ENCODE data around the gene WNT9A.

The WNT9A gene

DNA sequence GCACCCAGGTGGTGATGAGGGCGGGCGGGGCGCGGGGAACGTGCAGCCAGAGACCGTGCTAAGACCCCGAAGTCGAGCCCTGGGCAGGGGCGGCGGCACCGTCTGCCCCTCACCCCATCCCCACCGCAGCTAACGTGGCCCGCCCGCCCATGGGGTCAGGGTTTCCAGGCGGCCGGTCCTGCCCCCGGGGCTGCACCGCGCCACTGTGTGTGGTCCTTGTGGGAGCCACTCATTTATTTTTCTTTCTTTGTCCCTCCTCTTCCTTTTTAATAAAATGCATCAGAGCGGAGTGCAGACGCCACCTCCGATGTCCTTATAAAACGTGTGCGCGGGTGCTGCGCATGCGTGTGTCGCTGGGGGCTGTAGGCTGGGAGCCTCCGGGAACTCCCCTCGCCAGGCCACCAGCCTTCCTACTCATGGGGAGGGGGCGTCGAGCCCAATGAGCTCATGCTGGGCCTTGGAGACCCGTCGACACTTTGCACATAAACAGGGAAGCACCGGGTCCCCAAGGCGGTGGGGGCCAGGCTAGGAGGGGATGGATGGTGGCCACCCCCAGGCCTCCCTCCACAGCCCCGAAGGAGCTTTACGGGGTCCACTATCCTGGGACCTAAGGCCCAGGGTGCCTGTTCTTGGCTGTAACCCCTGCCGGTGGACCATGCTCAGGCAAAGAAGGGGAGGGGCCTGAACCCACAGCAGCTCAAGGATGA, 59.9 kb downstream of the WNT9A start:
- TF ChIP-seq, protein P1, sequence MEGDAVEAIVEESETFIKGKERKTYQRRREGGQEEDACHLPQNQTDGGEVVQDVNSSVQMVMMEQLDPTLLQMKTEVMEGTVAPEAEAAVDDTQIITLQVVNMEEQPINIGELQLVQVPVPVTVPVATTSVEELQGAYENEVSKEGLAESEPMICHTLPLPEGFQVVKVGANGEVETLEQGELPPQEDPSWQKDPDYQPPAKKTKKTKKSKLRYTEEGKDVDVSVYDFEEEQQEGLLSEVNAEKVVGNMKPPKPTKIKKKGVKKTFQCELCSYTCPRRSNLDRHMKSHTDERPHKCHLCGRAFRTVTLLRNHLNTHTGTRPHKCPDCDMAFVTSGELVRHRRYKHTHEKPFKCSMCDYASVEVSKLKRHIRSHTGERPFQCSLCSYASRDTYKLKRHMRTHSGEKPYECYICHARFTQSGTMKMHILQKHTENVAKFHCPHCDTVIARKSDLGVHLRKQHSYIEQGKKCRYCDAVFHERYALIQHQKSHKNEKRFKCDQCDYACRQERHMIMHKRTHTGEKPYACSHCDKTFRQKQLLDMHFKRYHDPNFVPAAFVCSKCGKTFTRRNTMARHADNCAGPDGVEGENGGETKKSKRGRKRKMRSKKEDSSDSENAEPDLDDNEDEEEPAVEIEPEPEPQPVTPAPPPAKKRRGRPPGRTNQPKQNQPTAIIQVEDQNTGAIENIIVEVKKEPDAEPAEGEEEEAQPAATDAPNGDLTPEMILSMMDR (IDR thresholded peaks at IDR 0.05; ENCODE audit: insufficient read depth, low read length, missing control alignments): no peak
- ChIA-PET CTCF (no interaction called here), POLR2A (no interaction called here)
- H3K4me3 ChIP-seq (ENCODE audit: low read depth, low read length): no peak overlapping the region; the same call in 1 of the 2 replicates
- no peak for DNase-seq (ENCODE audit: low read depth, low spot score)

DNA sequence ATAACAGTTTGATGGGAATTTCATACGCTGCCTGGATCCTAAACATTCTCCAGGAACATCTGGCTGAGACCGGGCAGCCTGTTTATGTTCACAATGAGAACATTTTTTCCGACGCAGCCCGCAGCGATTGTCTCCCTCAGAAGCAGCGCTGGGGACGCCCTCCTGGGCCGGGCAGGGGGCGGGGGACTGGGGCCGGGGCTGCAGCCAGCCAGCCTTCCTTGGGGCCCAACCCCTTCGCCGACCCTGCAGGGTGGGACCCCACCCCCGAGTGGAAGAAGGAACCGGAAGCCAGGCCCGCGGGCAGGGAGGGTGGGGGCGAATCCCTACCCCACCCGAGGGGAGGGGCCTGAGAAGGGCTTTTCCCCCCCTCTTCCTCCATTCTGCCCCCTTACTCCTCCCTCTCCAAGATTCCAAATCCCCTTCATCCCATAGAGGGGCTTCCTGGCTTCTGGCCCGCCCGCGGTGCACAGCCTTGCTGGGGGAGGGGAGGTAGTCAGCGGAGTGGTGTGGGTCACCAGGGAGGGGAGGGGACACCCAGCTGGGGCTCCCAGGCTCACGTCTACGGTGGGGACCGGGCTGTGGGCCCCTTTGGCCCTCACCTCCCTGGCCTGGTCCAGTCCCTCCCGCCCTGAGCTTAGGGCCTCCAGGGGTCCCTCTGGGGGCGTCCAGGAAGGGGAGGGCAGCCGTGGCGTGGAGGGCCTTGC, 60.6 kb downstream of the WNT9A start:
- POLR2A ChIA-PET: no interaction called here
- DNase-seq (ENCODE audit: low read depth, low spot score): no peak
- TF ChIP-seq, protein P1 (IDR thresholded peaks at IDR 0.05; ENCODE audit: insufficient read depth, low read length, missing control alignments): no peak
- no peak overlapping the region; the same call in 1 of the 2 replicates for H3K4me3 ChIP-seq (ENCODE audit: low read depth, low read length)
- CTCF ChIA-PET: no interaction called here

DNA sequence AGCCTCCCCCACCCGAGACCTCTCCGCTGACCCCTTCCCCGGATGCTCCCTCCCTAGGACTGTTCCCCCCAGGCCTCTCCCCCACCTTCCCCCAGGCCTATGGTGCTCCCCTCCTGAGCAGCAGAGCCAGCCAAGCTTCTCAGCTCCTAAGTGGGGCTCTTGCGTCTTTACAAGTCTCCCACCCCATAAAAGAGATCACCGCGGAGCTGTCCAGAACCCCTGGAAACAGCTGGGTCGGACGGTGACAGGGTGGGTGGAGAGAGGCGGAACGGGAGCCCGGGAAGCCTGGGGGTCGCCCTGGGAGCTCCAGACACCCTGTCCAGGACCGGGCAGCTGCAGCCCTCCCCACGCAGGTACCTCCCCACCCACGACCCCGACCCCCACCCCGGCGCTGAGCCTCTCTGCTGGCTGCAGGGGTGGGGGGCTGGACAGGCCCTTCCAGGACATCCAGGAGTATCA, 61.2 kb downstream of the WNT9A start:
- TF ChIP-seq, protein P1 (IDR thresholded peaks at IDR 0.05; ENCODE audit: insufficient read depth, low read length, missing control alignments): no peak
- DNase-seq (ENCODE audit: low read depth, low spot score): no peak
- H3K4me3 ChIP-seq (ENCODE audit: low read depth, low read length): no peak overlapping the region
- ChIA-PET CTCF (no interaction called here), POLR2A (no interaction called here)

DNA sequence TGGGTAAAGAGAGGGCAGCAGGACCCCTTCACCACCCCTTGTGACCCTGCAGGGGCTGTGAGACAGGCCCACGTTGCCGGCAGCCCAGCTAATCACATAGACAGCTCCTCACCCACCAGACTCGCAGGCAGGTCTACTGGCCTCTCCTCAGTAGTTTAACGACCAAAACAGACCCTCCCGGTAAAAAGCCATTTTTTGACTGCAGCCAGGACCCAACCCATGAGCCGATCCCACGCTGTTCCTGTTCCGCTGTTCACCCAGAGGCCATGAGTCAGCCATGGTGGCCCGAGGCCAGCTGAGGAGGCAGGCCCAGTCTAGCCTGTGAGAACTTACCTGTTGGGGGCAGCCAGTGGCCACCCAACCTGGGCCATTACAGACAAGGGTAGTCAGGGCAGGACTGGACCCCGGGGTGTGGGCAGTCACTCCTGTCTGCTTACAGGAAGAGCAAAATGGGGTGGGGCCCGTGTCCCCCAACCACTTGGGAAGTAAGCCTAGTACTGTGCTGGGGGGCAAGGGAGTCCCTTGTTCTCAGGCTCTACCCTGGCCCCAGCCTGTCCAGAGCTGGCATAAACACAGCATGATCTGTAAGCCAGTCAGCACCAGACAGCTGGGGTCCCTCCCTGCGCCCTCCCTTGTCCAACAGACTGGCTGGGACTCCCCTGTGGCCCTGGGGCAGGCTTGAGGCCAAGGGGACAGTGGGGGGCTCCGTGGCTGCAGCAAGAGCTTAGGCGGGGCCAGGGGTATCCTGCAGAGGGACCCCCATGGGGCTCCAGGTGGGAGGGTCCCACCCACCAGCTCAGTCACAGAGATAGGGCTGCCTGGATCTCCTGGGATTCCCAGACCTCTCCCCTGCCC, 61.9 kb downstream of the WNT9A start:
- TF ChIP-seq, protein P1 (IDR thresholded peaks at IDR 0.05; ENCODE audit: insufficient read depth, low read length, missing control alignments): no peak
- ChIA-PET CTCF (no interaction called here), POLR2A (no interaction called here)
- no peak for DNase-seq (ENCODE audit: low read depth, low spot score)
- no peak overlapping the region for H3K4me3 ChIP-seq (ENCODE audit: low read depth, low read length)

DNA sequence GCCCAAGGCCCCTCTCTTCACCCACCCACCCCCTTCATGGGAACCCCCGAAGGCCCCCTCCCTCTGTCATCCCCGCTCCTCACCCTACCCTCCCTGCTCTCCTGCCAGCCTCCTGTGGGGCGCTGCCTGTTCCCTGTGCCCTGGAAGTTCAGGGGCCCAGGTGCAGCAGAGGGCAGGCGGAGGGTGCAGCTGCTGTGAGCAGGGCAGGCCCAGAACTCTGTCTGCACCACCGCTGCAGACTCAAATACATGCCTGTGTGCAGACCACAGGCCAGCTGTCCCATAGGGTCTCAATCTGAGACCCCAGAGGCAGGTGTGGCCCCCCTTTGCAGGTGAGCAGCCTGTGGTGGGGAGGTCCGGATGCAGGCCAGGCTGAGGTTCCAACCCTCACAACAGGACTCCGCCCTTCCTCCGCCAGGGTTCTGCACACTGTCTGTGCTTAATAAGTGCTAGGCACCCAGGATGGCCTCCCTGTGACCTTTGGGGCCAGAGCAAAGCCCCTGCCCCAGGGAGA, 62.5 kb downstream of the WNT9A start:
- H3K4me3 ChIP-seq (ENCODE audit: low read depth, low read length): no peak overlapping the region
- no peak for DNase-seq (ENCODE audit: low read depth, low spot score)
- ChIA-PET CTCF (no interaction called here), POLR2A (no interaction called here)
- TF ChIP-seq, protein P1 (IDR thresholded peaks at IDR 0.05; ENCODE audit: insufficient read depth, low read length, missing control alignments): no peak
